Lower lobe of right lung (tissue), 2 donors: ENCODE results near the gene POLR1C. TPM values are rescaled to one million over a fixed set of nuclear protein-coding genes. Genes with fewer than 3 reads are reported as not detected.
"Not testable (repeated sequence)": the region's sequence is repeated elsewhere in the genome, so short reads cannot be mapped to it uniquely, and the experiment has no call there.

Experiments used
- ATAC-seq, 2 donors: fragments of 200-7000 bp; cut with Tn5 transposase; one replicate each; pipeline ENCODE4 v1.9.1; 2020 to 2022; ENCODE audit warnings: mild to moderate bottlenecking in 2 of 2, moderate library complexity in 2 of 2
- DNase-seq: peaks from one replicate; pipeline ENCODE4 v3.0.0-alpha.2; 2020
- H3K27ac ChIP-seq: fragments of 200-600 bp; one replicate; pipeline ENCODE4 v1.8.0; 2022
- H3K27me3 ChIP-seq: fragments of 200-600 bp; one replicate; pipeline ENCODE4 v1.8.0; 2022; ENCODE audit warnings: low read depth
- H3K36me3 ChIP-seq: fragments of 200-600 bp; one replicate; pipeline ENCODE4 v1.8.0; 2022; ENCODE audit warnings: mild to moderate bottlenecking
- H3K4me1 ChIP-seq: fragments of 200-600 bp; one replicate; pipeline ENCODE4 v1.8.0; 2022
- H3K4me3 ChIP-seq: fragments of 200-600 bp; one replicate; pipeline ENCODE4 v1.8.0; 2022; ENCODE audit warnings: mild to moderate bottlenecking
- H3K9me3 ChIP-seq: fragments of 200-600 bp; one replicate; pipeline ENCODE4 v1.8.0; 2022
- CTCF ChIP-seq: fragments of 200-600 bp; IDR thresholded peaks from one replicate; pipeline ENCODE4 v1.8.0; 2022; ENCODE audit warnings: antibody characterized with exemption, mild to moderate bottlenecking
- intact Hi-C: fragments of 100-400 bp; cut with DNase I; formaldehyde crosslinking; loops from one replicate; pipeline ENCODE4 v1.11.0; 2022
- total RNA-seq: library from RNA; stranded (reverse); fragmentation: NEBNext Ultra II Directional; extraction: Animal tissue kit (Norgen Biotek cat#: 25700); gene quantifications from one replicate; pipeline ENCODE4 v1.2.1, GENCODE V29; 2021
- donor health status: DM: no; HTN: yes; CAD: no; lungs with severe emphysema.

The POLR1C gene
- total RNA-seq, 1 donor from 2014 or later, result 26.1 TPM

GRCh38 chr6:43497129-43497396 lies 19.8 kb upstream of the POLR1C start:
- ATAC-seq (no peak), DNase-seq (no peak)
- Histone ChIP-seq H3K4me3 (no peak overlapping the region), H3K36me3 (peaks cover 41% of the 10 kb centered on the region), H3K27ac (no peak overlapping the region), H3K4me1 (peaks cover 40% of the 10 kb centered on the region), H3K27me3 (no peaks in the 10 kb centered on the region), H3K9me3 (no peaks in the 10 kb centered on the region)
- intact Hi-C loops, result no loop called here
- no peak for TF ChIP-seq CTCF

- DNase-seq, result no peak
- intact Hi-C loops, result no loop called here
- Histone ChIP-seq H3K27ac (no peak overlapping the region), H3K36me3 (peaks cover 47% of the 10 kb centered on the region), H3K4me3 (no peak overlapping the region), H3K27me3 (no peaks in the 10 kb centered on the region), H3K4me1 (peaks cover 33% of the 10 kb centered on the region), H3K9me3 (no peaks in the 10 kb centered on the region)
- TF ChIP-seq CTCF, result no peak
- ATAC-seq, result no peak
These were observed 19.2 kb upstream of the POLR1C start for GRCh38 chr6:43497689-43498088.

GRCh38 chr6:43498291-43498690 lies 18.6 kb upstream of the POLR1C start:
- DNase-seq, ATAC-seq, H3K27me3 ChIP-seq, intact Hi-C loops, H3K4me3 ChIP-seq, H3K9me3 ChIP-seq: not testable (repeated sequence)
- peak overlapping the region; percentile 51 for H3K27ac ChIP-seq
- peaks cover 32% of the 10 kb centered on the region for H3K4me1 ChIP-seq
- H3K36me3 ChIP-seq, result peaks cover 53% of the 10 kb centered on the region

GRCh38 chr6:43499028-43499815 lies 17.7 kb upstream of the POLR1C start:
- peaks cover 62% of the 10 kb centered on the region for H3K36me3 ChIP-seq
- H3K27ac ChIP-seq, result peak overlapping the region; percentile 51
- H3K4me3 ChIP-seq, result no peak overlapping the region
- H3K4me1 ChIP-seq, result peaks cover 32% of the 10 kb centered on the region
- ATAC-seq (no peak), DNase-seq (no peak)
- no peak for TF ChIP-seq CTCF
- no peaks in the 10 kb centered on the region for H3K27me3 ChIP-seq
- intact Hi-C loops, result no loop called here
- no peaks in the 10 kb centered on the region for H3K9me3 ChIP-seq

- H3K27ac ChIP-seq, result no peak overlapping the region
- ATAC-seq (no peak), DNase-seq (no peak)
- no peaks in the 10 kb centered on the region for H3K9me3 ChIP-seq
- no peak for TF ChIP-seq CTCF
- H3K27me3 ChIP-seq, result no peaks in the 10 kb centered on the region
- H3K36me3 ChIP-seq, result peaks cover 74% of the 10 kb centered on the region
- H3K4me3 ChIP-seq, result no peak overlapping the region
- intact Hi-C loops, result no loop called here
- peaks cover 19% of the 10 kb centered on the region for H3K4me1 ChIP-seq
These were observed 16.0 kb upstream of the POLR1C start for GRCh38 chr6:43500921-43501320.

- TF ChIP-seq CTCF, result no peak
- DNase-seq, result no peak
- H3K27ac ChIP-seq, result no peak overlapping the region
- H3K4me3 ChIP-seq, result no peak overlapping the region
- no peaks in the 10 kb centered on the region for H3K27me3 ChIP-seq
- intact Hi-C loops, result no loop called here
- peaks cover 72% of the 10 kb centered on the region for H3K36me3 ChIP-seq
- no peaks in the 10 kb centered on the region for H3K9me3 ChIP-seq
- ATAC-seq, result no peak
- H3K4me1 ChIP-seq, result peaks cover 15% of the 10 kb centered on the region
These were observed 14.2 kb upstream of the POLR1C start for GRCh38 chr6:43502666-43503065.
